GM21576 (cell line): ENCODE measurements around the gene SLC25A13.
A peak's percentile ranks its signal among the peaks of the same experiment; 100 is the strongest.
"Not testable (repeated sequence)": the region's sequence is repeated elsewhere in the genome, so short reads cannot be mapped to it uniquely, and the experiment has no call there.

ENCODE experiments used
- ATAC-seq: cut with Tn5 transposase; IDR thresholded peaks from one replicate; pipeline ENCODE4 v1.9.1; 2021; ENCODE audit warnings: mild to moderate bottlenecking, moderate library complexity; ENCODE audit not compliant: unreplicated experiment

Gene SLC25A13

GRCh38 chr7:96173781-96174180, 148.1 kb downstream of the SLC25A13 start:
- no peak for ATAC-seq

GRCh38 chr7:96169439-96169838, 152.5 kb downstream of the SLC25A13 start:
- no peak for ATAC-seq

- peak; percentile 68 for ATAC-seq
Observed at GRCh38 chr7:96167424-96167823, 154.5 kb downstream of the SLC25A13 start.

GRCh38 chr7:96161897-96162296, 160.0 kb downstream of the SLC25A13 start:
- ATAC-seq = no peak

GRCh38 chr7:96157856-96158255, 164.0 kb downstream of the SLC25A13 start:
- no peak for ATAC-seq

- ATAC-seq = not testable (repeated sequence)
Observed at GRCh38 chr7:96154506-96154905, 167.4 kb downstream of the SLC25A13 start.

- ATAC-seq = no peak
Observed at GRCh38 chr7:96152706-96153105, 169.2 kb downstream of the SLC25A13 start.

- no peak for ATAC-seq
Observed at GRCh38 chr7:96151889-96152288, 170.0 kb downstream of the SLC25A13 start.

- no peak for ATAC-seq
Observed at GRCh38 chr7:96144260-96144526, 177.7 kb downstream of the SLC25A13 start.

- no peak for ATAC-seq
Observed at GRCh38 chr7:96143495-96144259, 178.2 kb downstream of the SLC25A13 start.

- no peak for ATAC-seq
Observed at GRCh38 chr7:96136600-96137239, 185.2 kb downstream of the SLC25A13 start.

- no peak for ATAC-seq
Observed at GRCh38 chr7:96135241-96135640, 186.7 kb downstream of the SLC25A13 start.

- ATAC-seq = no peak
Observed at GRCh38 chr7:96131525-96131924, 190.4 kb downstream of the SLC25A13 start.

- no peak for ATAC-seq
Observed at GRCh38 chr7:96127746-96128145, 194.2 kb downstream of the SLC25A13 start.

GRCh38 chr7:96126382-96126781, 195.5 kb downstream of the SLC25A13 start:
- no peak for ATAC-seq

GRCh38 chr7:96122746-96123145, 199.2 kb downstream of the SLC25A13 start:
- ATAC-seq = no peak

GRCh38 chr7:96121752-96122151, 200.1 kb downstream of the SLC25A13 start:
- ATAC-seq = no peak

- ATAC-seq = no peak
Observed at GRCh38 chr7:96120445-96121225, 201.3 kb downstream of the SLC25A13 start.

- no peak for ATAC-seq
Observed at GRCh38 chr7:96118449-96119001, 203.4 kb downstream of the SLC25A13 start.

- no peak for ATAC-seq
Observed at GRCh38 chr7:96116173-96116572, 205.7 kb downstream of the SLC25A13 start.

GRCh38 chr7:96114190-96114589, 207.7 kb downstream of the SLC25A13 start:
- no peak for ATAC-seq

- no peak for ATAC-seq
Observed at GRCh38 chr7:96111405-96111804, 210.5 kb downstream of the SLC25A13 start.
